Hematopoietic multipotent progenitor cell treated with erythropoietin and hydrocortisone succinate and interleukin-3 and kit ligand, for 15 days (in vitro differentiated cells): ENCODE results near the gene DTYMK.
"Not testable (repeated sequence)": the region's sequence is repeated elsewhere in the genome, so short reads cannot be mapped to it uniquely, and the experiment has no call there.

Experiments used
- DNase-seq: peaks from one replicate; pipeline ENCODE4 v3.0.0-alpha.2; 2015; ENCODE audit warnings: low spot score

The DTYMK gene

GRCh38 chr2:241671457-241672240 is 15.0 kb downstream of the DTYMK start:
- no peak for DNase-seq

GRCh38 chr2:241670333-241671110 is 16.1 kb downstream of the DTYMK start:
- no peak for DNase-seq

GRCh38 chr2:241668839-241669238 is 17.8 kb downstream of the DTYMK start:
- DNase-seq: no peak

GRCh38 chr2:241668354-241668753 is 18.3 kb downstream of the DTYMK start:
- DNase-seq: no peak

GRCh38 chr2:241666627-241667400 is 19.8 kb downstream of the DTYMK start:
- no peak for DNase-seq

GRCh38 chr2:241665731-241666440 is 20.7 kb downstream of the DTYMK start:
- DNase-seq: no peak

- not testable (repeated sequence) for DNase-seq
Observed at GRCh38 chr2:241662731-241663130, 23.9 kb downstream of the DTYMK start.

- DNase-seq: no peak
Observed at GRCh38 chr2:241660593-241661213, 25.9 kb downstream of the DTYMK start.

GRCh38 chr2:241659150-241659739 is 27.4 kb downstream of the DTYMK start:
- DNase-seq: peak; percentile 55

GRCh38 chr2:241658296-241658695 is 28.3 kb downstream of the DTYMK start:
- no peak for DNase-seq

GRCh38 chr2:241657786-241658254 is 28.8 kb downstream of the DTYMK start:
- DNase-seq: no peak

GRCh38 chr2:241656190-241656741 is 30.3 kb downstream of the DTYMK start:
- DNase-seq: no peak

- no peak for DNase-seq
Observed at GRCh38 chr2:241655516-241656189, 31.0 kb downstream of the DTYMK start.

GRCh38 chr2:241654551-241654950 is 32.1 kb downstream of the DTYMK start:
- DNase-seq: no peak

GRCh38 chr2:241653210-241653750 is 33.3 kb downstream of the DTYMK start:
- no peak for DNase-seq

GRCh38 chr2:241652722-241653121 is 33.9 kb downstream of the DTYMK start:
- no peak for DNase-seq

GRCh38 chr2:241652142-241652541 is 34.5 kb downstream of the DTYMK start:
- DNase-seq: no peak

- DNase-seq: no peak
Observed at GRCh38 chr2:241649927-241650326, 36.7 kb downstream of the DTYMK start.

- DNase-seq: no peak
Observed at GRCh38 chr2:241649404-241649803, 37.2 kb downstream of the DTYMK start.

GRCh38 chr2:241648453-241648852 is 38.2 kb downstream of the DTYMK start:
- DNase-seq: no peak
